Measurements from ENCODE around the gene DOCK11. TPM values are rescaled to one million over a fixed set of nuclear protein-coding genes. Genes with fewer than 3 reads are reported as not detected.

The DOCK11 gene
- total RNA-seq, 2 experiments from 2014 or later, result 27.0 to 34.7 TPM

DNA sequence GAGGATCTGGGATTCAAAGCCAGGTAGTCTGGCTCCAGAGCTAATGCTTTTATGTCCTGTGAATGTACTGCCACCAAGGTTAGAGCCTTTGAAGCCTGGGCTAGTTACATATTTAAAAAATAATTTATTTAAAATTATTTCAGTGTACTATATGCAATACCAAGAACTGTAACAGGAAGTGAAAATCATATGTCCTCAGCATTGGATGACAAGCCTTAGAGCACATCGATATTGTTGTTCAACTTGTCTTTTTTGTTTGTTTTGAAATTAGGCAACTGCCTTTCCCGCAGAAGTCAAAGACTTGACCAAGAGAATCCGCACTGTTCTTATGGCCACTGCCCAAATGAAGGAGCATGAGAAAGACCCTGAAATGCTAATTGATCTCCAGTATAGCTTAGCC lies 158.7 kb downstream of the DOCK11 start:
- DNase-seq (ENCODE audit: low spot score), result no peak
- Histone ChIP-seq H3K4me3 (ENCODE audit: low read depth, low read length, poor library complexity, severe bottlenecking) (no peak overlapping the region), H3K27ac (ENCODE audit: low read depth, low read length, poor library complexity, severe bottlenecking) (no peak overlapping the region), H3K79me2 (ENCODE audit: insufficient read depth, low read depth, low read length) (no peaks in the 10 kb centered on the region), H3K36me3 (ENCODE audit: insufficient read depth, low read length) (peaks cover 24% of the 10 kb centered on the region), H2AFZ (ENCODE audit: low read length) (no peak overlapping the region), H3K9me2 (ENCODE audit: insufficient read depth, low read length) (no peaks in the 10 kb centered on the region), H3K9me3 (ENCODE audit: low read length) (no peaks in the 10 kb centered on the region), H3K4me1 (ENCODE audit: insufficient read depth, low read length, poor library complexity, severe bottlenecking) (no peaks in the 10 kb centered on the region), H3K4me2 (ENCODE audit: low read length) (no peak overlapping the region), H4K20me1 (ENCODE audit: insufficient read depth, low read length) (no peaks in the 10 kb centered on the region)
- intact Hi-C loops (cut with micrococcal nuclease; ENCODE audit: unreplicated experiment), result no loop called here
- BruUV-seq (replicated peaks), result no TSS peak
- ChIA-PET CTCF (ENCODE audit: unreplicated experiment) (no interaction called here), POLR2A (no interaction called here)
- TF ChIP-seq EZH2phosphoT487 (IDR thresholded peaks at IDR 0.05; ENCODE audit: borderline replicate concordance, low read depth, low read length), result no peak
- TF ChIP-seq, protein P1, sequence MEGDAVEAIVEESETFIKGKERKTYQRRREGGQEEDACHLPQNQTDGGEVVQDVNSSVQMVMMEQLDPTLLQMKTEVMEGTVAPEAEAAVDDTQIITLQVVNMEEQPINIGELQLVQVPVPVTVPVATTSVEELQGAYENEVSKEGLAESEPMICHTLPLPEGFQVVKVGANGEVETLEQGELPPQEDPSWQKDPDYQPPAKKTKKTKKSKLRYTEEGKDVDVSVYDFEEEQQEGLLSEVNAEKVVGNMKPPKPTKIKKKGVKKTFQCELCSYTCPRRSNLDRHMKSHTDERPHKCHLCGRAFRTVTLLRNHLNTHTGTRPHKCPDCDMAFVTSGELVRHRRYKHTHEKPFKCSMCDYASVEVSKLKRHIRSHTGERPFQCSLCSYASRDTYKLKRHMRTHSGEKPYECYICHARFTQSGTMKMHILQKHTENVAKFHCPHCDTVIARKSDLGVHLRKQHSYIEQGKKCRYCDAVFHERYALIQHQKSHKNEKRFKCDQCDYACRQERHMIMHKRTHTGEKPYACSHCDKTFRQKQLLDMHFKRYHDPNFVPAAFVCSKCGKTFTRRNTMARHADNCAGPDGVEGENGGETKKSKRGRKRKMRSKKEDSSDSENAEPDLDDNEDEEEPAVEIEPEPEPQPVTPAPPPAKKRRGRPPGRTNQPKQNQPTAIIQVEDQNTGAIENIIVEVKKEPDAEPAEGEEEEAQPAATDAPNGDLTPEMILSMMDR (conservative IDR thresholded peaks at IDR 0.05; ENCODE audit: low read length), result no peak

DNA sequence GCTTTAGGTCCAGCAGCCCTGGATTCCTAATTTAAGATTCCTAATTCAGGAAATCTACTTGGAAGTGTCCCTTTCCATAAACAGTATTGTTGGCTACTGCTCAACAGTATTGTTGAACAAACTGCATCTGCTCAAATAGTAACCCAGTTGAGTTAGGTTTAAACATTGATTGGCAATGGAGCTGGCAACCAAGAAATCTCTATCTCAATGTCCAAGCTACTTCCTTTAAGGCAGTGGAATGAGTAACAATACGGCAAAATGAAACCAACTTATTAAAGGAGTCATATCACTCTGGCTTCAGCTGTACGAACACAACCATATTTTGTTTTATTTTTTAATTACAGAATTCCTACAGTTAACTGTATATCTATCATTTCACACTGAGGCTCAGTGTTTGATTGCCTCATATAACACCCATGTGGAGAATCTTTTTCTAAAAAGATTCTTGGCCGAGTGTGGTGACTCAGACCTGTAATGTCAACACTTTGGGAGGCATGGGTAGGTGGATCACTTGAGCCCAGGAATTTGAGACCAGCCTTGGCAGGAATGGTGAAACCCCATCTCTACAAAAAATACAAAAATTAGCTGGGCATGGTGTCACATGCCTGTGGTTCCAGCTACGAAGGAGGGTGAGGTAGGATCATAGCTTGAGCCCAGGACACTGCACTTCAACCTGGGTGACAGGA lies 160.1 kb downstream of the DOCK11 start:
- H3K9me2 ChIP-seq (ENCODE audit: insufficient read depth, low read length), result no peaks in the 10 kb centered on the region
- no peak for DNase-seq (ENCODE audit: low spot score)
- no TSS peak for BruUV-seq (replicated peaks)
- no peaks in the 10 kb centered on the region for H3K9me3 ChIP-seq (ENCODE audit: low read length)
- intact Hi-C loops (cut with micrococcal nuclease; ENCODE audit: unreplicated experiment), result no loop called here
- H4K20me1 ChIP-seq (ENCODE audit: insufficient read depth, low read length), result no peaks in the 10 kb centered on the region
- no peak overlapping the region for H3K27ac ChIP-seq (ENCODE audit: low read depth, low read length, poor library complexity, severe bottlenecking)
- H3K4me1 ChIP-seq (ENCODE audit: insufficient read depth, low read length, poor library complexity, severe bottlenecking), result no peaks in the 10 kb centered on the region
- H3K4me3 ChIP-seq (ENCODE audit: low read depth, low read length, poor library complexity, severe bottlenecking), result no peak overlapping the region
- H3K4me2 ChIP-seq (ENCODE audit: low read length), result no peak overlapping the region
- H2AFZ ChIP-seq (ENCODE audit: low read length), result no peak overlapping the region
- peaks cover 22% of the 10 kb centered on the region for H3K36me3 ChIP-seq (ENCODE audit: insufficient read depth, low read length)
- ChIA-PET CTCF (ENCODE audit: unreplicated experiment) (no interaction called here), POLR2A (no interaction called here)
- H3K79me2 ChIP-seq (ENCODE audit: insufficient read depth, low read depth, low read length), result no peaks in the 10 kb centered on the region
- TF ChIP-seq, protein P1 (conservative IDR thresholded peaks at IDR 0.05; ENCODE audit: low read length), result no peak
- no peak for TF ChIP-seq EZH2phosphoT487 (IDR thresholded peaks at IDR 0.05; ENCODE audit: borderline replicate concordance, low read depth, low read length)

DNA sequence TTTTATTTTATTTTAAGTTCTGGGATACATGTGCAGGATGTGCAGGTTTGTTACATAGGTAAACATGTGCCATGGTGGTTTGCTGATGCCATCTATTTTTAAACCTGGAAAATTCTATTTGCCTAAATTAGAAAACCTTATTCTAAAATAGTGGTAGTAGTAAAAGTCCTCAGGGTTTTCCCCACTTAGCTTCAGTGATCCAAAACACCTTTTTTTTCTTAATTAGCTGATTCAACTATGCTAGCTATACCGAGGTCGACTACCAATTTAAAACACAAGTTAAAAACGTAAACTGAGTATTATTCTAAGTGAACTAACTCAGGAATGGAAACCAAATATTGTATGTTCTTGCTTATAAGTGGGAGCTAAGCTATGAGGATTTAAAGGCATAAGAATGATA lies 161.8 kb downstream of the DOCK11 start:
- no peaks in the 10 kb centered on the region for H3K79me2 ChIP-seq (ENCODE audit: insufficient read depth, low read depth, low read length)
- ChIA-PET CTCF (ENCODE audit: unreplicated experiment) (no interaction called here), POLR2A (no interaction called here)
- peaks cover 18% of the 10 kb centered on the region; the same call in 1 of the 2 replicates for H3K36me3 ChIP-seq (ENCODE audit: insufficient read depth, low read length)
- H3K9me3 ChIP-seq (ENCODE audit: low read length), result no peaks in the 10 kb centered on the region
- no peak overlapping the region for H2AFZ ChIP-seq (ENCODE audit: low read length)
- no peaks in the 10 kb centered on the region for H3K4me1 ChIP-seq (ENCODE audit: insufficient read depth, low read length, poor library complexity, severe bottlenecking)
- intact Hi-C loops (cut with micrococcal nuclease; ENCODE audit: unreplicated experiment), result no loop called here
- H3K4me2 ChIP-seq (ENCODE audit: low read length), result no peak overlapping the region
- no TSS peak for BruUV-seq (replicated peaks)
- H3K4me3 ChIP-seq (ENCODE audit: low read depth, low read length, poor library complexity, severe bottlenecking), result no peak overlapping the region
- no peaks in the 10 kb centered on the region for H3K9me2 ChIP-seq (ENCODE audit: insufficient read depth, low read length)
- H3K27ac ChIP-seq (ENCODE audit: low read depth, low read length, poor library complexity, severe bottlenecking), result no peak overlapping the region
- H4K20me1 ChIP-seq (ENCODE audit: insufficient read depth, low read length), result no peaks in the 10 kb centered on the region
- TF ChIP-seq, protein P1 (conservative IDR thresholded peaks at IDR 0.05; ENCODE audit: low read length), result no peak
- TF ChIP-seq EZH2phosphoT487 (IDR thresholded peaks at IDR 0.05; ENCODE audit: borderline replicate concordance, low read depth, low read length), result no peak
- DNase-seq (ENCODE audit: low spot score), result no peak
